ENCODE results near the gene WBP2NL.

Gene WBP2NL

DNA sequence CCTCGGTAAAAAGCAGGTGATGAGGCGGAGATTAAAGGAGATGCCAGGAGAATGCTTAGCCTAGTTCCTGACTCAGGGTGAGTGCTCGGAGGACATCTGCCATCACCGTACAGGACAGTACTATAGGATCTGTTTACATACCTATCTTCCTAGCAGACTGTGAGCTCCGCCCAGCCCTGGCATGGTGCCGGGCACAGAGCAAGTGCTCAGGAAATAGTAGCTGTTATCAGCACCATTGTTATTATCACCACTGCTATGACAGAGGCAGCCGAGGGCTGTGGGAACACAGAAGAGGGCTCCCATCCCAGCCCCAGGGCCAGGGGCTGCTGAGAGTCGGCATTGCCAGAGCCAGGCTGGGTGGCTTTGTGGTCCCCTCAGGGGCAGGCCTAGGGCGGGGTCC is 30.0 kb upstream of the WBP2NL start:
- no peak overlapping the region for H3K27ac ChIP-seq
- H3K36me3 ChIP-seq, result no peaks in the 10 kb centered on the region
- no peak overlapping the region for H3K4me3 ChIP-seq (ENCODE audit: low read depth in 1 of 2, low read length in 1 of 2)
- no peaks in the 10 kb centered on the region for H3K4me1 ChIP-seq (ENCODE audit: control insufficient read depth in 1 of 2, insufficient read depth in 1 of 2, low read depth in 1 of 2, low read length in 1 of 2)
- H3K27me3 ChIP-seq, result peaks cover 27% of the 10 kb centered on the region
- no peaks in the 10 kb centered on the region for H3K9me3 ChIP-seq
- TF ChIP-seq, protein P1, sequence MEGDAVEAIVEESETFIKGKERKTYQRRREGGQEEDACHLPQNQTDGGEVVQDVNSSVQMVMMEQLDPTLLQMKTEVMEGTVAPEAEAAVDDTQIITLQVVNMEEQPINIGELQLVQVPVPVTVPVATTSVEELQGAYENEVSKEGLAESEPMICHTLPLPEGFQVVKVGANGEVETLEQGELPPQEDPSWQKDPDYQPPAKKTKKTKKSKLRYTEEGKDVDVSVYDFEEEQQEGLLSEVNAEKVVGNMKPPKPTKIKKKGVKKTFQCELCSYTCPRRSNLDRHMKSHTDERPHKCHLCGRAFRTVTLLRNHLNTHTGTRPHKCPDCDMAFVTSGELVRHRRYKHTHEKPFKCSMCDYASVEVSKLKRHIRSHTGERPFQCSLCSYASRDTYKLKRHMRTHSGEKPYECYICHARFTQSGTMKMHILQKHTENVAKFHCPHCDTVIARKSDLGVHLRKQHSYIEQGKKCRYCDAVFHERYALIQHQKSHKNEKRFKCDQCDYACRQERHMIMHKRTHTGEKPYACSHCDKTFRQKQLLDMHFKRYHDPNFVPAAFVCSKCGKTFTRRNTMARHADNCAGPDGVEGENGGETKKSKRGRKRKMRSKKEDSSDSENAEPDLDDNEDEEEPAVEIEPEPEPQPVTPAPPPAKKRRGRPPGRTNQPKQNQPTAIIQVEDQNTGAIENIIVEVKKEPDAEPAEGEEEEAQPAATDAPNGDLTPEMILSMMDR (IDR thresholded peaks at IDR 0.05), result no peak

GRCh38 chr22:41969110-41969646 is 29.4 kb upstream of the WBP2NL start, which contains the start of gene SEPTIN3:
Gene SEPTIN3, plus strand, starts transcription at chr22:41969443. Its CDS starts 2,050 bp downstream, at chr22:41971493.
- Histone ChIP-seq H3K4me1 (ENCODE audit: control insufficient read depth in 1 of 2, insufficient read depth in 1 of 2, low read depth in 1 of 2, low read length in 1 of 2) (no peaks in the 10 kb centered on the region), H3K36me3 (no peaks in the 10 kb centered on the region), H3K9me3 (no peaks in the 10 kb centered on the region), H3K4me3 (ENCODE audit: low read depth in 1 of 2, low read length in 1 of 2) (no peak within 1 kb of the TSS), H3K27me3 (peaks cover 33% of the 10 kb centered on the region), H3K27ac (no peak within 1 kb of the TSS)
- TF ChIP-seq, protein P1 (IDR thresholded peaks at IDR 0.05), result no peak

DNA sequence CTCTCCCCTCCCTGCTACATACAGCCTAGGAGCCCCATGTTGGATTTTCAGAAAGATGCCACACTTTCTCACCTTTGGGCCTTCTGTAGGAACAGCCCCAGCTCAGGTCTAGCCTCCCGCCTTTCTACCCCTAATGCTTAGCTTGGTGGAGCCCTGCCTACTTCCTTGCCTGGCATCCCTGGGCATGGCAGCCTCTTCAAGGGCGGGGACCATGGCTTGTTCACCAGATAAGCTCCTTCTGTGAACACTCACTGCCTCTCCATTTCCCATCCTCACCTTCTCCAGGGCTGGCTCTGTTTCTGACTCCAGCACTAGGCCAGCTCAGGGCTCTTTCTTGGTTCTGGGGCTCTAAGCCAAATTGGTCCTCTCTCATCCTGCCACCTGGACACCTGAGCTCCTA is 28.0 kb upstream of the WBP2NL start:
- Histone ChIP-seq H3K4me1 (ENCODE audit: control insufficient read depth in 1 of 2, insufficient read depth in 1 of 2, low read depth in 1 of 2, low read length in 1 of 2) (no peaks in the 10 kb centered on the region), H3K4me3 (ENCODE audit: low read depth in 1 of 2, low read length in 1 of 2) (no peak overlapping the region), H3K9me3 (no peaks in the 10 kb centered on the region), H3K27me3 (peaks cover 47% of the 10 kb centered on the region), H3K36me3 (no peaks in the 10 kb centered on the region), H3K27ac (no peak overlapping the region)
- TF ChIP-seq, protein P1 (IDR thresholded peaks at IDR 0.05), result no peak

DNA sequence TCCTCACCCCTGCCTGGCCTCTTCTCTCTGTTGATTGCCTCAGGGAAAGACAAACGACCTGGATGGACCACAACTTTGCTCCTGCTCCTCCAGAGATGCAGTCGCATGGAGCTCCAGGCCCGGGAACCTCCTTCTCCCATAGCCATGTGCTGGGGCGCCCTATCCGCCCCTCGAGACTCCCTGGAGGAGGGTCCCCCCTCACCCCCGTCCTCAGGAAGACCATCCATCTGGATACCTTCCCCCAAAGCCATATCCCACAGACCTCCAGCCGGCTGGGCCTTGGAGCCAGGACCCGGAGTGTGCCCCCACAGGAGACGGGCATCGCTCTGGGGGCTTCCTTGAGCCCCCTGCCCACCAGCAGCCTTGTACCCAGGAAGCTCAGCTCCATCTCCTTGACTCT is 27.2 kb upstream of the WBP2NL start:
- no peak overlapping the region for H3K4me3 ChIP-seq (ENCODE audit: low read depth in 1 of 2, low read length in 1 of 2)
- H3K4me1 ChIP-seq (ENCODE audit: control insufficient read depth in 1 of 2, insufficient read depth in 1 of 2, low read depth in 1 of 2, low read length in 1 of 2), result peaks cover 0 to 3% of the 10 kb centered on the region in 2 experiments
- peaks cover 55% of the 10 kb centered on the region for H3K27me3 ChIP-seq
- no peaks in the 10 kb centered on the region for H3K36me3 ChIP-seq
- TF ChIP-seq, protein P1 (IDR thresholded peaks at IDR 0.05), result no peak
- H3K27ac ChIP-seq, result no peak overlapping the region
- no peaks in the 10 kb centered on the region for H3K9me3 ChIP-seq

GRCh38 chr22:41974691-41975290 is 23.8 kb upstream of the WBP2NL start:
- TF ChIP-seq, protein P1 (IDR thresholded peaks at IDR 0.05), result no peak
- Histone ChIP-seq H3K36me3 (no peaks in the 10 kb centered on the region), H3K9me3 (no peaks in the 10 kb centered on the region), H3K4me3 (ENCODE audit: low read depth in 1 of 2, low read length in 1 of 2) (no peak overlapping the region), H3K4me1 (ENCODE audit: control insufficient read depth in 1 of 2, insufficient read depth in 1 of 2, low read depth in 1 of 2, low read length in 1 of 2) (peaks cover 6 to 11% of the 10 kb centered on the region in 2 experiments), H3K27me3 (peaks cover 88% of the 10 kb centered on the region), H3K27ac (no peak overlapping the region)
